SIG-M5 (cell line): ENCODE data around the gene SEMA4D.

Source experiments
- DNase-seq: peaks from one replicate; lab custom pipeline; 2025; lab: John Stamatoyannopoulos, UW

The SEMA4D gene

DNA sequence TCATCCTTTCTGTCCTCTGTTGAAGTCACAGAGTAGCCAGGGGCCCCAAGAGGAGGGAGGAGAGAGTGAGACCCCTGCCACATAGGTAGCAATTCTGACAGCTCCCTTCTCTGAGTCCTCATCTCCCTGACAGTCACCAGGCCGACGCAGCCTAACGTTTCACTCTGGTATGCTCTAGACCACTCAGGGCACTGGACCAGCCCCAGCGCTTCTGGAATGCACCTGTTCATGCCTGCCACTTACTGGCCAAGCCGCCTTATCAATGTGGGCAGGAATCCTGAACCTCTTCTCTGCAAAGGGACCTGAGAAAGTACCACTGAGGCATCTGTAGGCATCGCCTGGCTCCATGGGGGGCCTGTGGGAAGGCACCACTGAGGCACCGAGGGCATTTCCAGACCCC, 129.4 kb downstream of the SEMA4D start:
- DNase-seq: no peak

DNA sequence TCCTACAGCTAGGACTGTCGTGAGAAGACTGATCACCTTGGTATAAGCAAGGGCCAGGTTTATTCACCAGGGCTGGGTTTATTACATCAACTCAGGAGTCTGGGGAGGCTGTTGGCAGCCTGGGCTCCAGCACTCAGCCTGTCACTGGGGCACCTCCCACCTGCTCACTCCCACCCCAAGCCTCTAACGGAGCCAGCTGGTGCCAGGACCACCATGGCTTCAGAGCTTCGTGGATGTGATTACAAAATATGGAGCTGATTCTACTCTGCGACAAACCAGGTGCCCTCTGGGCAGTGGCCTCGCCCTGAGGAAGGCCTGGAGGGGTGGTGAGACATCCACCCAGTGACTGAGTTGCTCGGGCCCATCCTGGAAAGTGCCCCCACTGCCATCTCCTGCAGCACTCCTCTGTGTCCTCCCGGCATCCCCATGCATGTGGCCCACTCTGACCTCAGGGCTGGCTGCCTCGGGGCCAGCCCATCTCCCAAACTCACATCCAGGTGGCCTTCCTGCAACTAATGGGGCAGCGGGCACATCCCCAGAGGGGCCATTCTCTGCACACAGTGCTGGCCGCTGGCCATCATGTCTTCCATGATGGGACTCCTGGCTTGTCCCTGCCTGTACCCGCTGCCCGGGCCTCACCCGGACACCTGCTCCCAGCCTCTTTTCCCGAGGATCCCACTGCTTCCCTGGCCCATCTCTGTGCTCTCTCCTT, 130.0 kb downstream of the SEMA4D start:
- no peak for DNase-seq

DNA sequence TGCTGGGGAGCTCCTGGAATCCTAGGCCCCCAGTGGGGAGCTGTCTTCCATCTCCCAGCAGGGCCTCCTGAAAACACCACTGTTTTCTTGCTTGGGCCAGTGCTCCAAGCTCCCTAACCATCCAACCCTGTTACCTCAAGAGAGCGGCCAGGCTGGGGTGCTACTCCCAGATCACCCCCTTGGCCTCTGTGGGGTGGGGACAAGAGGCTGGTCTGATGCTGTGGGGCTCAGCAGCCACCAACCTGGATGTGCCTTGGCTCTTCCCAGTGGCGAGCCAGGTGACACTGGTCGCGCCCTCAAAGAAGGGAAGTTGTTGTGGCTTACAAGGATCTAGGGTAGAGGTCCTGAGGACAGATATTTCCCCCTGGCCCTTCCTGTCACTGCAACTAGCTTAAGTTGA, 130.6 kb downstream of the SEMA4D start:
- no peak for DNase-seq

DNA sequence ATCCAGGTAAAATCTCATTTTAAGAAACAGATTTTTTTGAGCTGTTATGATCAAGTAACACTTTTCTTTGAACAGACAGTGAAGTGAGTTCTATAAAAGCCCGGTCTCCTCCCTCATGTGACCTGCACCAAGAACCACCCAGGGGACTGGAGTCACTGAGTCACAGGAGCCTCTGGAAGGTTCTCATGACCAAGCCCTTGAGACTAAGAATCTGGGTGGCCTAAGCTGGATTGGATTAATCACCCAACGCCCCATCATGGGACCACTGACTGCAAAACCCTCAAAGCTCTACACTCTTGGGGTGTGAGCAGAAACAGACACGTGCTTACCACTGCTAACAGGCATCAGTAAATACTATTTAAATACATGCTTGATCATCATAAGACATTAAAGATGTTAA, 131.2 kb downstream of the SEMA4D start:
- DNase-seq: no peak

DNA sequence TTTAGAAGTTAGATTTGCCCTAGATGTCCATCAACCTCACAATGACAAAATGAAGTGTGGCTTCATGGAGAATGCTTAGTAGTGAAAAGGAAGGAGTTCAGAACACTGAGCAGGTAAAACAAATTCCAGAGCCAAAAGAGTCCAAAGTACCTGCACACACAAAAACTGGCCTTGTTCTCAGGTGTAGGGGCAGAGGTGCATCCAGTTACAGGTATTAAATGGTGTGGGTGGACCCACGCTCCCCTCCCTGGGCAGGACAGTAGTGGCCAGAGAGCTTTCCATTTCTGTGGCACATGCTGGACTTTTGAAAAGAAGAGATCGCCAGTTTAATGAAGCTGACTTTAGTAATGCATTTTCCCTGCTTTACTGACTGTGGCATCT, 132.4 kb downstream of the SEMA4D start:
- no peak for DNase-seq

DNA sequence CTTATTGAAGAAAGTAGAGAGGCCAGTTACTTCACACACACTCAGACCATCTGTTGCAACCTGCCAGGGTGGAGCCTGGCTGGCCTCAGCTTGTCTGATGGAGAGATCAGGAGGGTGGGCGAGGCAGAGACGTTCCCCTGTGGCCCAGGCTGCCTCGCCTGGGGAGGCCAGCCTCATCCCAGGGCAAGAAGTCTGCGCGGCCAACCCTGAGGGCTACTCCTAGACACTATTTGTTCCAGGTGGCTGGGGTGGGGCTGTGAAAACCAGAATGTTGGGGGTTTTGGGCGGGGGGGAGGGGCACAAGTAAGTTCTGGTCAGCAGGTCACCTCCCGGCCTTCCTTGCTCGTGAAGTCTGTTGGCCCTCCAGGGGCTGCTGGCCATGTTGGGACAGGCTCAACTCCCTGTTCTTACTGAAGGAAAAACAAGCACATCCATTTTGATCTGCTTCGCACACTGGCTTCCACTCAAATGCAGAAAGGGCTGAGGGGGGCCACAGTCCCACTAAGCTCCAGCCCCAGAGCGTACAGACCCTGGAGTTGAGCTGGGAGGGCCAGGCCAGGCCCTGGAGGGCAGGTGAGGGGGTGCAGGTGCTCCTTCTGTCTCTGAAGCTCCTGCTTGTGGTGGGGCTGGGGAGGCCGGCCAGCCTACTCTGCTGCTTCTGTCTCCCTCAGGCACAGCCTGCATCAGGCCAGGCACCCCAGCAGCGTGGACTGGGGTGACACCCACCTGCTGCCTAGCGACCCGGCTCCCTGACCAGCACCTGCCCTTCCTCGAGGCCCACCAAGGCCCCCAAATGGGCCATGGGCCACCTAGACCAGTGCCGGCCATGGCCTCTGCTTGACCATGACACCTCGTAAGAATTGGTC, 133.0 kb downstream of the SEMA4D start:
- DNase-seq: no peak

DNA sequence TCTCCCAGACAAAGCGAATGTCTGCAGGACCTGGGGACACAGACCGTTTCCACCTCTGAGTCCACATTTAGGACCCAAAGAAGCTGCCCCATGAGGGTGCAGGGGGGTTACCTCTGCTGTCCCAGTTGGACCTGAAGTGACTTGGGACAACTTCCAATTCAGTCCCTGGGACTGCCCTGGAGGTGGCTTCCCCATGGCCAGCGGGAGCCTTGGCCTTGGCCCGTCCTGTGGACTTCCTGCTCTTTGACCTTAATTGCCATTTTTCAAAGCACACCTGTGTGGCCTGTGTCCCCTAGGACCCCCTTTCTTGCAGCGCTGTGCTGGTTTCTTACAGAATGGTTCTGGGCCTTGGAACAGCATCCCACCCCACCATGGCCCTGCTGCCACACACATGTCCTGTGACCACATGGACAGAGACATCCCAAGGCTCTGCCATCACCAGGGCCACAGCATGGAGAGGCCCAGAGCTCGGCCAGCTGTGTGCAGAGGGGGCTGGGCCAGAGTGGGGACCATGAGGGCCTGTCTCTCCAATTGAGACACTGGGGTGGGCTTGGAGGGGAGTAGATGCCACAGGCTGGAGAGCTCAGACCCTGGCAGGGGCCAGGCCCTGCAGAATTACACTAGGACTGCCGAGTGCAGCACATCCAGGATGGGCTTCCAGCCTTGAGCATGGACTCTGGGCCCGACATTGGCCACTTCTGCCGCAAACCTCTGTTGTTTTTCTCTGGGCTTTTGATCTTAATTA, 133.8 kb downstream of the SEMA4D start:
- no peak for DNase-seq

DNA sequence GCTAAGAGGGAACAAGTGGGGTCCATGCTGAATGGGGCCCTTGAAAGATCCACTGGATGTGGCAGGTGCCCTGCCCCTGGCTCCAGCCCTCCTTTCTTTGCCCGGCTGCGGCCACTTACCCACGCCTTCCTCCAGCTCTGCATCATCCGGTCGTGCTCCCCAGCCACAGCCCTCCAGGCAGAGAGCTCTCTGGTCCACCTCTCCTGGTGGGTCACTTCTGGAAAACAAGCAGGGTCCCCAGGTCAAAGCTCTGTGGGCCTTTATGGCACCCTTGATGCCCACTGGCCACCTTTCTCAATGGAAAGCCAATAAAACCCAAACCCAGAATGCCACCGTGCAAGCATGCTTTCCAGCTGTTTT, 134.6 kb downstream of the SEMA4D start:
- no peak for DNase-seq

DNA sequence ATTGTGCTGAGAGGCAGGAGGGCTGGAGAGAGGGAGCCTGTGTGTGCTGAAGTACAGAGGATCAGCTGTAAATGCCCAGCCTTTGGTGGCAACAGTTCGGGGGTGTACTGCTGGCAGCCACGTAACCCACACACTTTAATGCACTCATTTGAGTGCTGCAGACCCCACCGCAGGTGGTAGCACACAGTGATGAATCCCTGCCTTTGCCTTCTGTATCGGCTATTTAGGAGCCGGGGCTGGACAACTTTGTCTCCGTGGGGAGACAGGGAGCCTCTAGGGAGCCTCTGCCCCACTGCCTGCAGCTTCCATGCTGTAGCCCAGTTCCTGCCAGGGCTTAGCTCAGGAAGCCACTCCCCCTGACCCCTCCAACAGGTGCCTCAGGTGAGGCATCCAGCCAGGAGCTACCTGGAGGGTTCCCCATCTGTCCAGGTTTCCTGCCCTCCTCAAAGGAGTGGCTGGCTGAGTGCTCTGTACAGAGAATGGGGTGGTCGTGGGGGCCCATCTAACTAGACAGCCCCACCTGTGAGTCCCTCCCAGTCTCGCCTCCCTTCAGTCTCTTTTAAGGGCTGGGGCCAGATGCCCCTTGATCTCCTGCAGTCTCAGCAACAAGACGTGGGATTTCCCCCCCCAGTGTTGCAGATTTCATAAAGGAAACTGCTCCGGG, 135.1 kb downstream of the SEMA4D start:
- DNase-seq: no peak

DNA sequence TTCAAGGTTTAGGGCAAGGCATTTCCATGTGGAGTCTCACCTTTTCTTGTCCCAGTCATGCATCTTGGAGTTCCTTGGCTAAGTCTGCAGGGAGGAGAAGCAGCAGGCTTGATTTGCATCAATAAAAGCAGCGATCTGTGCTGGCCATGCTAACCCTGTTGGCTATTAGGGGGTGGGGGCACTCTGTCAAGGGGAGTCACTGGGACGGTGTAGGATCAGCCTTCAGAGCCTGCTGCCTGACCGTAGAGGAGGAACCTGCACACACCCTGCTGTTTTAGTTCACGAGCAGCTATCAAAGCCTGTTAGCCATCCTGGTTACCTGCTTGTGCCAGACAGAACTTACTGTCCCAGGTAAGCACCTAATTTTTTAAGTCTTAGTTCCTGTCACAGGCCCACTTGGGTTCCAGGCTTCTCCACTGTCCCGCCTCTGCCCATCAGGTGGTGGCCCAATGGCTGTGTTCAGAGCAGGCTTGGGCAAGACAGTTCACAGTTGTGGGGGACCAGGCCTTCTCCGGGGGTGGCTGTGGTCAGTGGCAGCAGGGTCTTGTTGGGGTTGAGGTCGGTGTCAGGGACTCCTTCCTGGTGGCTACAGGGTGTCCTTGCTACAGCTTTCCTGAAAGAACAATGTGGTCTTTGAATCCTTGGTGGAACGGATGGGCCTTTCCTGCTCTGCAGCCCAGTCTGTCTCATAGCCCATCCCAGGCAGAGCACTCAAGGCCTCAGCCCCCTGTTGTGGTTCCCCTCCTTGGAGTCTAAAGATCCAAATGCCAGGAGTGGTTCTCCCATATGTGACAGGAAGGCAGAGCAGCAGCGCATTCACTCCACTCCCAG, 135.9 kb downstream of the SEMA4D start:
- DNase-seq: no peak

DNA sequence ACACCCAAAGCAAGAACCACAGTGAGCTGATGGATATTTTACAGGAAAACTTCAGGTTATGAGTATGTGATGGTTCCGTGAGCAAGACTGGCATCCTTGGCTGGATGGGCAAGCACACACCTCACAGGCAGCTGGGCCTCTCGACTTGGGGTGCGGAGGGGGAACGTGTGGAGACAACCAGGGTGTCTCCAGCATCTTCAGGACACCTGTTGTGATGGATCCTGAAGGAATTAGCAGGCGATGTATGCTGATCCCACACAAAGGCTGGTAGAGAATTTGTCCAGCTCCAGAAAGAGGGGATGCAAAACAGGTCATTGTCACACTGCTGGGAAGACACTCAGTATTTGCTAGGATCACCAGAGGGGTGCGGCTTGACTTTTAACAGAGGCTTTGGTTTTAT, 136.9 kb downstream of the SEMA4D start:
- DNase-seq: no peak

DNA sequence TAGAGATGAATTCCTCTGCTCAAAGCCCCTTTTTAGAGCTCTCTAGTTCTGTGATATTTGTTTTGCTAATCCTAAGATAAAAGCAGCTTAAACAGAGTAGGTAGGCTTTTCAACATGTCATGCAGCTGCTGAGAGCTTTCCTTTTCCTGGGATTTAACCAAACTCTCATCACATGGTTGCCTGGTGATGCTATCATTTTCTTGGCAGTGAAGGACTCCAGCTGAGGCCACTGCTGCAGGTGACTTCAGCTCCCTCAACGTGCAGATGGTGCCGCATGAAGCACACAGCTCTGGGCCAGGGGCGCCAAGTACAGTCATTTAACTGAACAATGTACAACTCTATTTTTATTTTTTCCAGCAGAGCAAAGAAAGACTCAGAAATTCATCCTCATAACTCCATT, 137.4 kb downstream of the SEMA4D start:
- DNase-seq: no peak

DNA sequence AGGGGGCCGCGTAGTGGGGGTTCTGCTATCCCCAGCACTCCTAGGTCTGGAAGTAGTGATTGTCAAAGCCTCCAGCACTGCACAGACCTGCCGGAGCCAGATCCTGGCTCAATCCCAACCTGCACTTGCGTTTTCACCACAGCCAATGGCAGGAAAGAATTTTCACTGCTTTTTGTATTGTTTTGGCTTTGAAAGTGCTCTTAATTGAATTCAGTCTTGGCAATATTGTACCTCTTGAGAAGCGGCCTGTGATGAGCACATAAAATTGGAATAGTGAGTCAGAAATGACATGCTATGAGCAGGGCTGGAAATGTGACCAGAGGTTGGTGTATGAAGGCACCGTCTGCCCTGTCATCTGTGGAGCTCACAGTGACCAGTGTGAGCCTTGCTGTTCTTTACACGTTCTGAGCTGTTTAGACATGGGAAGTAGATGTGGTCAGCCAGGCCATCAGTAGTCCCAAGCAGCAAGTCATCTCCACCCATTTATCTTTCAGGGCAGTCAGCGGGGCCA, 138.1 kb downstream of the SEMA4D start:
- no peak for DNase-seq

DNA sequence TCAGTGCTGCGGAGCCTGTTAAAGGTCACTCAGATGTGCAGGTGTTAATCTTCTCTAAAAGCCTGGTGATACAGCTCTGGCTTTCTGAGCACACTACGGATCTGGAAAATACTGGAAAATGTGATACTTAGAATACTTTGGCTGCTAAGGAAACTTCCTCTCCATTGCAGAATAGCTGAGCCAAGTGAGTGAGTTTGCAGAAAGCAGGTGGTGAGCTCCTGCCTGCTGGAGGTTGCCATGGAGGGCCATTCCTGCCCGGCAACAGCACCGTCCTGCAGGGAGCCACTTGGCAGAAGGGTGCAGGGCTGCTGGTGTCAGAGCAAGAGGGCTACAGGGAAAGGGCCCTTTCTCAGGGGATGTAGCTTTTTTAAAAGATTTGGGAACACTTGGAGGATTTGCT, 138.9 kb downstream of the SEMA4D start:
- no peak for DNase-seq

DNA sequence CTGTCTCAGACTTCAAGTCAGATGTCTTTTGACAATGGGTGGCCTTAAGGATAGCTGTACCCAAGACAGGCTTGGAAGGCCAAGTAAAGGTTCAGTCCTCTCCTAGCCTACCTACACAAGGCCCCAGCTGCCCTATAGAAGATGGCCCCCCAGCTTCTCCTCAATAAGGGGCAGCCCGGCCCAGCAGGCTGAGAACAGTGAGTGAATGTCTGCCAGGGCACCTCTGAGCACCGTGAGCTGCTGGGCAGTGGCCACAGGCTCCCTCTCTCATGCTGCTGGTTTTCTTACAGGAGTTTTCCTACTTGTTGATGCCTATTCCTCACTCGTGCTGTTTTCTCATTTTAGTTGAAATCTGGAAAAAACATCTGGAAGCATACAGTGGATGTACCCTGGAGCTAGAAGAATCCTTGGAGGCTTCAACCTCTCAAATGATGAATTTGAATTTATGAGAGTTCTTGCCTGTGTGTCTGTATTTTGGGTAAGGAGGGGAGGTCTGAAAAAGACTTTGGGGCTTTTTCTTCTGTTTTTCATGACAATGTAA, 139.5 kb downstream of the SEMA4D start:
- DNase-seq: no peak

DNA sequence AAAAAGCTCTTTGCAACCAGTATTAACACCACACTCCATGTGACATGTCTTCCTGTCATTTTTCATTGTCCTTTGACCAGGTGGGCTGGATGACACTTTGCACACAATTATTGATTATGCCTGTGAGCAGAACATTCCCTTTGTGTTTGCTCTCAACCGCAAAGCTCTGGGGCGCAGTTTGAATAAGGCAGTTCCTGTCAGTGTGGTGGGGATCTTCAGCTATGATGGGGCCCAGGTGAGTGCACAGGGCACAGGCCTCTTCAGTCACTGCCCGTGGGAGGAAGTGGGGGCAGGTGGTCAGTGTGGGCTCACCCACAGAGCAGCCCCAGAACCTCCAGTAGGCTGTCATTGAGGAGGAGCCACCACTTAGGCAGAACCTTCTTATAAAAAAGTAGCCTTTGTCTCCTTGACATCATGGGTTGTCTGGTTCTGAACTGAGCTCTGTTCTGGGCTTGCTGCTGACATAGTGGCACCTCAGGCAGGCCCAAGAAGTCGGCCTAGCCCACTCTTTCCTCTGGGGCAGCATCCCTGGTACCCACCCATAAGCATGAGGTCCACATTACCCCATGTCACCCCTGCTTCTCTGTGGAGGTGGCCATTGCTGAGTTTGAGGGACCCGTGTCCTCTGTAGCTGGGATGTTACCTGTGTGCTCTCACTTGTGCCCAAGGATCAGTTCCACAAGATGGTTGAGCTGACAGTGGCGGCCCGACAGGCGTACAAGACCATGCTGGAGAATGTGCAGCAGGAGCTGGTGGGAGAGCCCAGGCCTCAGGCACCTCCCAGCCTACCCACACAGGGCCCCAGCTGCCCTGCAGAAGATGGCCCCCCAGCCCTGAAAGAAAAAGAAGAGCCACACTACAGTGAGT, 140.3 kb downstream of the SEMA4D start:
- DNase-seq: no peak

DNA sequence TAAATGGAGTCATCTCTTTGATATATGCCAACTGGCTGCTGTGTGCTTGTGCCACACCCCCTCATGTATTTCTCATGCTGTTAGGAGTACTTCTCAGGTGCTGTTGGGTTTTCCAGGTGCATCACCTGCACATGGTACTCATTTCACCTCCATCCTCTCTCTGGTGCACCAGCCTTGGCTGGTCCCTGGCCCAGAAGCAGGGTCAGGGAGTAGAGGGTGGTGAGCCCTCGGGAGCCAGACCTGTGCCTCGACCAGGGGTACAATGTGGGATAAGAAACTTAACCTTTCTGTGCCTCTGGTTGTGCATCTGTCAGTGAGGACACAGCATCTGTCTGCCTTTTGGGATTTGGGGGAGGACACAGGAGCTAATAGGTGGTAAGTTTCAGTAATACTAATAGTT, 141.1 kb downstream of the SEMA4D start:
- no peak for DNase-seq

DNA sequence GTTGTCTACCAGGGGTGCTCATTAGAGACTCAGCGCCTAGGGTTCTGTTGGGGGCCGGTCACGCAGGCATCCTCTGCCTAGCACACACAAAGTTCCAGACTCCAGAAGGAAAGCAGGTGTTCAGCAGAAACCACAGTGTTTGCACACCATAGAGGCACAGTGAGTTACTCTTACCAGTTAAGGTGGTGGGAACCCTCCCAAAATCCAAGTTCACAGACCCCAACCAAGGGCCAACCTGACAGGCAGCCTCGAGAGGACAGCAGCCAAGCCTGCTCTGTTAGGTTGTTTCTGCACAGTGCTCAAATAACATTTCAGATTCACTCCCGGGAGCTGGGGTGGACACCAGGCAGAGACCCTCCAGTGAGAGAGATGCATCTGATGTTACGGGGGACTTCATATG, 143.4 kb downstream of the SEMA4D start:
- no peak for DNase-seq

DNA sequence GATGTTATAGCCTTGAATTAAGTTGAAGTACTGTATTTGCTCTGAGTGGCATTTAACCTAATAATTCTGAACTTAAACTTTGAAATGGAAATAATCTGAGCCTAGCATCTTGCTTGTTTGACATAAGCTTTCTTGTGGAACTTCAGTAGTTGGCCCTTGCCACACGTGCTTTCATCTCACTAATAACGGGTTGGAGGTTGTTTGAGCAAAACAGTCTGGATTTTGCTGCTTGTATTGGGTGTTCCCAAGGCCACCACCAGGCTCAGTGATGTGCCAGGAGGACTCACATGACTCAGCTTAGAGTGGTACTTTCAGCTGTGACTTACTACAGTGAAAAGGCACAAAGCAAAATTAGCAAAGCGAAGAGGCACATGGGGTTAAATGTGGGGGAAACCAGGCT, 143.9 kb downstream of the SEMA4D start:
- no peak for DNase-seq
